Astrocyte of the hippocampus (primary cell): ENCODE data around the gene SEPTIN2.
"Not testable (repeated sequence)": the region's sequence is repeated elsewhere in the genome, so short reads cannot be mapped to it uniquely, and the experiment has no call there.

ENCODE experiments used
- DNase-seq: peaks from one replicate; pipeline ENCODE4 v3.0.0; 2011; ENCODE audit warnings: low read depth, low spot score

The SEPTIN2 gene

DNA sequence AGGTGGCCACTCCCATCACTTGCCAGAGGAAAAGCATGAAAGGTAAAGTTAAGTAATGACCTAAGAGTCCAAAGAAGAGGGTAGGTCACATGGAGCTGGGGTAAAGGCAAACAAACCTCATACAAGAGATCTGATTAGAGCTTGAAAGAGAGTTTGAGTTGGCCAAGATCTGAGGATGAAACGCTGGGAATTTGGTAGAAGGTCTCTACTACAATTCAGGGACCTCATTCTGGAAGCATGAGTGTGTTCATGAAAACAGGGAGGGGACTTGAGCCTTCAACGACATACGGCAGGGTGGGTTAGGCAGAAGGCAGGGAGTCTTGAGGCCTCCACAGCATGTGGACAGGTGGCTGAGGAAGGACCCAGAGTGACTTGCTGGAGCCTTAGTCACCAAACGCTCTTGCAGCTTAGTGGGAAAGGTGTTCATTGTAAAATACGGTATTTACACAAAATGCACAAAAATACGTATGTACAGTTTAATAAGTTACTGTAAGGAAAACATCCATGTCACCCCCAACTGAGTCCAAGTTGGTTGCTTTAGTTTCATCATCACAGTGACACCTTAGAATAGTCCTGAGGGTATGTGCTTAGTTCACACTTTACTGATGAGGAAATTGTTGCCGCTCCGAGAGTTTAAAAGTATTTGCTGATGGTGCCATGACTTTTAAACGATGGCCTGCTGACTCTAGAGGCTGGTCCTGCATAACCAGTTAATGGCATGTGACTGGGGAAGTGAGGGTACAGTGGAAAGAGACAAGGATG is 35.3 kb downstream of the SEPTIN2 start:
- no peak for DNase-seq

GRCh38 chr2:241351640-241352031 is 35.9 kb downstream of the SEPTIN2 start:
- no peak for DNase-seq

GRCh38 chr2:241352227-241352626 is 36.5 kb downstream of the SEPTIN2 start:
- no peak for DNase-seq

- peak; percentile 75 for DNase-seq
These were observed 39.2 kb downstream of the SEPTIN2 start for GRCh38 chr2:241354668-241355658.

- DNase-seq, result peak; percentile 99
These were observed 40.5 kb downstream of the SEPTIN2 start, which contains the start of gene FARP2 for GRCh38 chr2:241355983-241356870. Gene FARP2 (plus strand): TSS chr2:241356285. CDS start chr2:241373108, 16,823 bp downstream.

DNA sequence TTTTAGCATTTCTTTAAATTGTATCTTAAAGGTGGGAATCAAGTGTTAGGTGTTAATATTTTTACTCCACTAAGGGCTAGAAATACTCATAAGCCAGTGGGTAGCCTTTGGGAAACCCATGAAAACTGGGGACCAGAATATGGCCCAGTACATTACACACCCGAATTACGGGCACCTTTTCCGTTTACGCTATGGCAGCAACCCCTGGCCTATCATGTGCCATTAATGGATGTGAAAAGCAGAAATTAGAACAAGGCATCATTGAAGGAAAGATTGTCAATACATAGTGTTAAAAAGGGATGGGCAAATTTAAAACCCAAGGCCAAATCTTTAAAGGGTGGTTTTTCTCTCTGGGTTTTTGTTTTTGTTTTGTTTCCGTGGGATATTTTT is 41.1 kb downstream of the SEPTIN2 start:
- no peak for DNase-seq

DNA sequence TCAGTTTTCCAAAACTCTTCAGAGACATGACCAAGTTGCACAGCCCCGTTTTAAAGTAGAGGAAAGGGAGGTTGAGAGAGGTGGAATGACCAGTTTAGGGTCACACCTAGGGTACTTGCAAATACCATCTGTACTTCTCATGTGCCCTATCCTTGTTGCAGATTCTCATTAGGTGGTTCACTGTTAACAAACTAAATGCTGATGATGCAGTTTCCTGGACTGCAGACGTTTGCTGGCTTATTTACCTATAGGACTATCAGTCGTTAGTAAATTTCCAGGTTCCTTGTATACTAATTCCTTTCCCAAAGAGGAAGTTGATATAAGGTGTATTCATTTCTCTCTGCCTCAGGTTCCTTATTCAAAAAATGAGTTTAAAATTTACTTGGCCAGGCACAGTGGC is 41.8 kb downstream of the SEPTIN2 start:
- no peak for DNase-seq

DNA sequence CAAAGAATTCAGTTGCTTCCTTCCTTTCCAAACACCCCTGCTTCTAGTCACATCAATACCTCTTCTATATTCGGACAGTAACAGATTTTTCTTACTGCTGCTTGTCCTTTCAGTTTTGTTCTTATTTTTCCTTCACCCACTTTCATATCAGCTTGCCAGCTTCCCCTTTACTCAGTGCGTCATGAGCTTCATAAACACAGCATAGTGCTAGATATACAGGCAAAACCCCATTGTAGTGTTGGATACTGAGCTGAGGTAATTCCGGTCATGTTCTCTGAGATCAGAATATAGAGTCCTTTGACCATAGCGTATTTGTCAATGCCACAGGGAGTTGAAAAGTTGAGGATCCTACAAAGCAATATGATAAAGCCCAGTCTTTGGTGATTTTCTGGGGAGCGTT is 42.7 kb downstream of the SEPTIN2 start:
- no peak for DNase-seq

GRCh38 chr2:241359481-241360045 is 43.8 kb downstream of the SEPTIN2 start:
- no peak for DNase-seq

GRCh38 chr2:241363426-241363825 is 47.7 kb downstream of the SEPTIN2 start:
- no peak for DNase-seq

DNA sequence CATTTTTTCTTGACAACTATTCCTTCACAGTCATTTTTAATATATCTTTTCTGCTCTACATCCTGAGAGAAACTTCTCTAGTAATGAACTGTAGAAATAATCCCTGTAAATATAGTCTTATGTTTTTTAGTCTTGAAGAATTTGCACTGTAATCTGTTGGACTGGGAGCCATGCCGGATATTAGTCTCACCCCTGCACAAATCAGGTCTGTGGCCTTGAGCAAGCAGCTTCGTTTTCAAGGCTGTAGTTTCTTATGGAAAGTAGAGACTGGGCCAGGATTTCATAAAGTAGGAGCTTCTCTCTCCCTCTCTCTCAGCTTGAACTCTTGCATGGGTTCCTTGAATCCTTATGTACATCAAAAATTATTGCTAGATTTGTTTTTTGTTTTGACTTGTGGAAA is 49.1 kb downstream of the SEPTIN2 start:
- no peak for DNase-seq

DNA sequence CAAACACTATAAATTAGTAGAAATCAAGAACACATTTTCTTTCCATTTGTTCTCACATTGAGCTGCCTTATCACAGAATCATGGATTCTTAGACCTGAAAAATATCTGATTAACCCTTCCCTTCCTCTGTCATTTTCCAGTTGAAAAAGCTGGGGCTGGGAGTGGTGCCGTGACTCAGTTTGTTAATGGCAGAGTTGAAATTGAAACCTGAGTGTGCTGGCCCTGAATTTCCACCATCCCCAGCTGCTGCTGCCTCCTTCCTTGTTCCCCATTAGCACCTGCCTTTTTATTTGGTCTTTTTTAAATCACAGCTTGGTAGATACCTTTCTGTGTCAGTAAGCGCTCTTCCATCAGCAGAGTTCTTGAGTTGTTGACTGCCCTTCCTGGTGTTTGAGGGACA is 51.0 kb downstream of the SEPTIN2 start:
- no peak for DNase-seq

- no peak for DNase-seq
These were observed 52.9 kb downstream of the SEPTIN2 start for GRCh38 chr2:241368643-241369042.

GRCh38 chr2:241372361-241372992 is 56.8 kb downstream of the SEPTIN2 start:
- DNase-seq, result no peak

DNA sequence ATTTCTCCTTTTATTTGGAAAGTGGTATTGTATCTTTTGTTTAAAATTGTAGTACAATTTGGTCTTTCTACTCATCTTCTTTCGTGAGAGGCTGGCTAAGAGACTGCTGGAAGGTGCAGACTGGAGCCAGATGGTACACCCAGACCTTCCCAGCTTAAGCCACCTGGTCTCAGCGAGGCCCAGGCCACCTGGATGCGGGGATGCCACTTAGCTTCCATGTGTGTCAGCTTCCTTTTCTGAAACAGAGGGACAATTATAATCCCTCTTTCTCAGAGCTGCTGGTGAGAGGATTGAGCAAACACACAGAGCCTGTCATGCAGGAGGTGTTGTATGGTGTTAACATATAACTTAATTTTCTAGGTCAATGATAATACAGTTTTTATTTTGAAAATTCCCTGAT is 57.7 kb downstream of the SEPTIN2 start:
- DNase-seq, result no peak

DNA sequence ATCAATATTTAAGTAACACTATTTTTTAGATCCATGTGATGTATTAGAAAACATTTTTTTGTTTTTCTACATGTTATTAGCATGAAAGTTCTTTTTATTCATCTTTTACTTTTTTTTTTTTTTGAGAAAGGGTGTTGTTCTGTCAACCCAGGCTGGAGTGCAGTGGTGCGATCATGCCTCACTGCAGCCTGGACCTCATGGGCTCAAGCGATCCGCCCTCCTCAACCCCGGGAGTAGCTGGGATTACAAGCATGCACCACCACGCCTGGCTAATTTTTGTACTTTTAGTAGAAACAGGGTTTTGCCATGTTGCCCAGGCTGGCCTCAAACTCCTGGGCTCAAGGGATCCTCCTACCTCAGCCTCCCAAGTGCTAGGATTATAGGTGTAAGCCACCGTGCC is 58.2 kb downstream of the SEPTIN2 start:
- not testable (repeated sequence) for DNase-seq

DNA sequence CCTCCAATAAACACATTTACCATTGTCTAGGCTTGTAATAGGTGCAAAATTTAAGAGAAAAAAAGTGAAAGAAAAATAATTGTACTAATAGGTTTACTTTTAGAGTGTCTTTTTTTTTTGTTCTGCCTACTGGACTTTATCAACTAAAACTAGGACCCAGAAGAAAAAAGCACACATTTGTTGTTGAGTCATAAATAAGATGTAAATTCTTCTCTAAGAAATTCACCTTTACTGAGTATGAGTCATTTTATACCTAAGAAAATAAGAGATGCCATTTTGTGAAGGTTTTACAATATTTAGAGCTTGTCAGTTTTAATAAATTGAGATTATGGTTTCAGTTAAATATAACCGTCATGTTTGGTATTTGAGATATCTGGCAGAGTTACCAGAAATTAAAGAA is 59.6 kb downstream of the SEPTIN2 start:
- DNase-seq, result no peak

GRCh38 chr2:241376808-241377207 is 61.1 kb downstream of the SEPTIN2 start:
- peak; percentile 41 for DNase-seq

GRCh38 chr2:241378816-241379215 is 63.1 kb downstream of the SEPTIN2 start:
- DNase-seq, result no peak
